T47D (cell line): ENCODE data around the gene DNAJC4.

Source experiments
- DNase-seq, 2 experiments: peaks; one replicate each; pipeline versions ENCODE4 v3.0.0 to v3.0.0-alpha.2; 2011 to 2012; ENCODE audit warnings: low read depth in 1 of 2, low spot score in 1 of 2
- JUND ChIP-seq: IDR thresholded peaks from 2 replicates; pipeline ENCODE4 v1.6.1; 2012; ENCODE audit warnings: low read depth
- in situ Hi-C: cut with HindIII; loops from 2 replicates; pipeline ENCODE4 v1.10.0; 2016; ENCODE audit warnings: low sequenced_read_pairs, low pct_unique_long_range_greater_than_20kb

Gene DNAJC4

DNA sequence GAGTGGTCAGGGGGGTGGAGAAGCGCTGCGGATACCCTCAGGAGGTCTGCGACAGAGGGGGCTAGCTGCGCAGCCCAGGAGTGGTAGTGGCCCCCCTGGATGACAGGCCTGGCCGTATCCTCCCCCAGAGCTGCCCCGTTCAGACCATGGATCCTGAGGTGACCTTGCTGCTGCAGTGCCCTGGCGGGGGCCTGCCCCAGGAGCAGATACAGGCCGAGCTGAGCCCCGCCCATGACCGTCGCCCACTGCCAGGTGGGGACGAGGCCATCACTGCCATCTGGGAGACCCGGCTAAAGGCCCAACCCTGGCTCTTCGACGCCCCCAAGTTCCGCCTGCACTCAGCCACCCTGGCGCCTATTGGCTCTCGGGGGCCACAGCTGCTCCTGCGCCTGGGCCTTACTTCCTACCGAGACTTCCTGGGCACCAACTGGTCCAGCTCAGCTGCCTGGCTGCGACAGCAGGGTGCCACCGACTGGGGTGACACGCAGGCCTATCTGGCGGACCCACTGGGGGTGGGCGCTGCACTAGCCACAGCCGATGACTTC, 3.8 kb upstream of the DNAJC4 start:
- no peak for DNase-seq

DNA sequence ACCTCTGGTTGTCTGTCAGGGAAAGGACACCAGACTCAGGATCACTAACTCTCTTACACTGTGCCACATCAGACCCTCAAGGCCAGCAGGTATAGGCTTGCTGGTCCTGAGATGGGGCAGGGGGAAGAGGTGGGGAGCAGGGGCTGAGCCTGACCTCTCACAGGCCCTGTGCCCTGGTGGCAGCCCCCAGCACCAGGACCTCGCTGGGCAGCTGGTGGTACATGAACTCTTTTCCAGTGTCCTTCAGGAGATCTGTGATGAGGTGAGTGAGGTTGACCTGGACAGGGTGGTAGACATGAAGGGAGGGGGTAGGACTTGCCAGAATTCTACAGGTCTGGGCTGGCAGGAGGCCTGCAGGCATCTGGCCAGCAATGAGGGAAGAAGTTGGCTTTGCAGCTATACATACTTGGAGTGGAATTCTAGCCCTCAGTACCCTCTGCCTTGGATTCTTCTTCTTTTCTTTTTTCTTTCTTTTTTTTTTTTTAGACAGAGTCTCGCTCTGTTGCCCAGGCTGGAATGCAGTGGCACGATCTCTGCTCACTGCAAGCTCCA, 2.9 kb upstream of the DNAJC4 start:
- in situ Hi-C loops, result no loop called here
- peak in 1 of 2 experiments; percentile 48 for DNase-seq
- no peak for TF ChIP-seq JUND

More for the DNA sequence above, 3.8 kb upstream of the DNAJC4 start:
- in situ Hi-C loops, result no loop called here
- no peak for TF ChIP-seq JUND

DNA sequence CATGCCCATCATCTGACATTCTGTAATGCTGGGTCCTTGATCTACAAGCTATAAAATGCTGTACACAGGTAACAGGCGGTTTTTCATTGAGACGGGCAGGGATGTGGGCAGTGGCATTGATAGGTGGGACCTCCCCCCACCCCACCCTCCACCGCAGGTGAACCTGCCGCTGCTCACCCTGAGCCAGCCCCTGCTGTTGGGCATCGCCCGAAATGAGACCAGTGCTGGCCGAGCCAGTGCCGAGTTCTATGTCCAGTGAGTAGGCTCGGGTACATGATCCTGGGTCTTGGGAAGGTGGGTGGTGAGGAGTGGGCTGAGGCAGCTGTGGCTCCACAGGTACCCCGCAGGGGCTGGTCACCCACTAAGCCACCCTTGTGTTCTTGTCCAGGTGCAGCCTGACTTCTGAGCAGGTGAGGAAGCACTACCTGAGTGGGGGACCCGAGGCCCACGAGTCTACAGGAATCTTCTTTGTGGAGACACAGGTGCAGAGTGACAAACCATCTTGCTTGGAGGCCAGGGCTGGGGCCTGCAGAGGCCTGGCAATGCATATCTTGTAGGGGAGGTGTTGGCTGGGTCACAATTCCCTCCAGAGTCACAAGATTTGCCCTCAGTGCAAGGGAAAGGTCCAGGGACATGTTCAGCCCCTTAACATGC, 1.1 kb upstream of the DNAJC4 start:
- no peak for TF ChIP-seq JUND
- in situ Hi-C loops, result no loop called here
- no peak for DNase-seq

DNA sequence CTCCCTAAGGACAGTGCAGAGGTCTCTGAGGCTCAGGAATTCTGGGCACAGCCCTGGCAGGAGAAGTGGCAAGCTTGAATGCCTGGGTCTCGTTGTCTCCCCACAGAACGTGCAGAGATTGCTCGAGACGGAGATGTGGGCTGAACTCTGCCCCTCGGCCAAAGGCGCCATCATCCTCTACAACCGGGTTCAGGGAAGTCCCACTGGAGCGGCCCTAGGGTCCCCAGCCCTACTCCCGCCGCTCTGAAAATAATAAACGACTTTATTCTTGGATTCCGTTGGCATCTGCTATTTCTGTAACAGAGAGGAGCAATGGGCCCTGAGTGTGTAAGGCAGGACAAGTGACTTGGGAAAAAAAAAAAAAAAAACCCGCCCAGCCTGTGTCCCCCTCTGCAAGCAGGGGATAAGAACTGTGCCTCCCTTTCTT, 591 bp upstream of the DNAJC4 start:
- in situ Hi-C loops, result no loop called here
- no peak for TF ChIP-seq JUND
- DNase-seq, result no peak

DNA sequence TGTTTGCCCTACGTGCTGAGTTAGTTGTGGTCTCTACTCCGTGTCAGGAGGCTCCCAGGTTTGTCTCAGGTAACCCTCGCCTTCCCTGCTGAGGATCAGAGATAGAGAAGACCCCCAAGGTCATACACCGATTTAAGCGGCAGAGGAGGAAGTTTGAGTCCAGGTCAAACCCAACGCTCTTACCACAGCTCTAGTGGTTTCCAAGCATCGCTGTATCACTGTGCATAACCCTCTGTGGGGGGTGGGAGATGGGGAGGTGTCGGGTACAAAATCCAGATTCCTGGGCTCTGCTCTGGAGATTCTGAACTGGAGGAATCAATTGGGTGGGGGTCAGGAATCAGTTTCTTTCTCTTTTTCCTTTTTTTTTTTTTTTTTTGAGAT, 627 bp downstream of the DNAJC4 start:
- in situ Hi-C loops, result no loop called here
- no peak for DNase-seq
- no peak for TF ChIP-seq JUND

DNA sequence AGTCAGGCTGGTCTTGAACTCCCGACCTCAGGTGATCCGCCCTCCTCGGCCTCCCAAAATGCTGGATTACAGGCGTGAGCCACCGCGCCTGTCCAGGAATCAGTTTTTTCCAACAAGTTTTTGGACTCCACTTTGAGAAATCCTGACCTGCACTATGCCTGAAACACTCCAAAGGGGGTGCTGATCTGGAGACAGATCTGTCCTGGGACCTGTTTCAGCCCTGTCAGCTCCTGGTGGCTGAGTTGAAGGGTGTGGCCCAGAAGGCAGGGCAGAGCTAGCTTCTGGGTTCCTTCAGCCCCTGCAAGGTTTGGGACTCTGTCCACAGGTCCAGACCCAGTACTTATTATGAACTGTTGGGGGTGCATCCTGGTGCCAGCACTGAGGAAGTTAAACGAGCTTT, 1.2 kb downstream of the DNAJC4 start:
- TF ChIP-seq JUND, result no peak
- DNase-seq, result no peak
- in situ Hi-C loops, result no loop called here

DNA sequence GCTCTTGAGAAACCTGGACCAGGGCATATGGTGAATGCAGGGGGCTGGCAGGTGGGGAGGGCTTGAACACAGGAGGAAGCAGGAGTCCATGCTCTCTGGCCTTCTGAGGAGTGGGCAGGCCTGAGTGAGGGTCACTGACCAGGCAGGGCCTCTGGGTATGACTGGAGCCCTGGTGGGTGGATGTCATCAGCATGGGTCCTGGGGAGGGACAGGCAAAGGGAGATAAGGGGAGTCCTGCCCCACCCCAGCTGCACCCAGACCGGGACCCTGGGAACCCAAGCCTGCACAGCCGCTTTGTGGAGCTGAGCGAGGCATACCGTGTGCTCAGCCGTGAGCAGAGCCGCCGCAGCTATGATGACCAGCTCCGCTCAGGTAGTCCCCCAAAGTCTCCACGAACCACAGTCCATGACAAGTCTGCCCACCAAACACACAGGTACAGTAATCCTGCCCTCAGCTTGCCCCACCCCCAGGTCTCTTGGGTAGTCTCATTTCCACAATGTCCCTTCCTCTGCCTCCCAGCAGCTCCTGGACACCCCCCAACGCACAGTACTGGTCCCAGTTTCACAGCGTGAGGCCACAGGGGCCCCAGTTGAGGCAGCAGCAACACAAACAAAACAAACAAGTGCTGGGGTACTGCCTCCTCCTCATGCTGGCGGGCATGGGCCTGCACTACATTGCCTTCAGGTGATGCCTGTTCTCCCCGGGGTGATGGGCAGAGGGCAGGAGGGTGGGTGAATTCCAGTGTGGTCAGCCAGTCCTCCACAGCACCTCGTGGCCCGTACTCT, 2.0 kb downstream of the DNAJC4 start:
- TF ChIP-seq JUND, result no peak
- in situ Hi-C loops, result no loop called here
- no peak for DNase-seq

DNA sequence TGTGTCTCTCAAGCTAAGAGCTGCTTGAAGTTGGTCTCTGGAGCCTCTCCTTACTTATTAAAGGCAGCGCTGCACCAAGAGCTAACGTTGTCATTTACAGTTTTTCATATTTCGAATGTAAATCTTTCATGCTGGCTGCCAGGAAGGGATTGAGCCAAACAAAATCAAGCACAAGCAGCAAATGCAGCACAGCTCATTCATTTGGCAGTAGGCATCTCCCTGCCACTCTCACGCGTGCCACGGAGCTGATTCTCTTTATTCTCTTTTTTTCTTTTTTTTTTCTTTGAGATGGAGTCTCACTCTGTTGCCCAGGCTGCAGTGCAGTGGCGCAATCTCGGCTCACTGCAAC, 2.6 kb downstream of the DNAJC4 start:
- no peak for DNase-seq
- no peak for TF ChIP-seq JUND
- in situ Hi-C loops, result no loop called here

DNA sequence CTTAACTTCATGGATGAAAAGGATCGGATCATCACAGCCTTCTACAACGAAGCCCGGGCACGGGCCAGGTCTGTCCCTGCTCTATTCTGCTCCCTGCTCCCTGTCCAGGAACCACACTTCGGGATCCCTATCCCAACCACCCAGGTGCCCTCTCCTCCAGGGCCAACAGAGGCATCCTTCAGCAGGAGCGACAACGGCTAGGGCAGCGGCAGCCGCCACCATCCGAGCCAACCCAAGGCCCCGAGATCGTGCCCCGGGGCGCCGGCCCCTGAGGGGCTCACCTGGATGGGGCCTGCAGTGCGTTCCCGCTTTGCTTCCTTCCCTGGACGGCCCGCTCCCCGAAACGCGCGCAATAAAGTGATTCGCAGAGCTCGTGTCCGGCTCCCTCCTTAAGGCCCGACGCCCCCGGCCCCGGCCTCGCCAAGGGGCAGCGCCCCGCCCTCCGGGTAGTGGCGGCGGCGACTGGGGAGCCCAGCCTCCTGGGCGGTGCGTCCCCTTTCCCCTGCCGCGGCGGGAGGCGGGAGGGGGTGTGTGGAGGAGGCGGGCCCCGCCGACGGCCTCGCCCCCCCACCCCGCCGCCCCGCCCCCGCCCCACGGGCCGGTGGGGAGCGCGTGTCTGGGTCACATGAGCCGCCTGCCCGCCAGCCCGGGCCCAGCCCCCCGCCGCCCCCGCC, 3.7 kb downstream of the DNAJC4 start, which contains the start of gene VEGFB:
Gene VEGFB (plus strand): TSS at position 672 of the 674 bp plus-strand sequence. CDS start 250 bp downstream, outside the sequence.
- in situ Hi-C loops, result no loop called here
- peak; percentile 67 to 81 for DNase-seq
- no peak for TF ChIP-seq JUND

DNA sequence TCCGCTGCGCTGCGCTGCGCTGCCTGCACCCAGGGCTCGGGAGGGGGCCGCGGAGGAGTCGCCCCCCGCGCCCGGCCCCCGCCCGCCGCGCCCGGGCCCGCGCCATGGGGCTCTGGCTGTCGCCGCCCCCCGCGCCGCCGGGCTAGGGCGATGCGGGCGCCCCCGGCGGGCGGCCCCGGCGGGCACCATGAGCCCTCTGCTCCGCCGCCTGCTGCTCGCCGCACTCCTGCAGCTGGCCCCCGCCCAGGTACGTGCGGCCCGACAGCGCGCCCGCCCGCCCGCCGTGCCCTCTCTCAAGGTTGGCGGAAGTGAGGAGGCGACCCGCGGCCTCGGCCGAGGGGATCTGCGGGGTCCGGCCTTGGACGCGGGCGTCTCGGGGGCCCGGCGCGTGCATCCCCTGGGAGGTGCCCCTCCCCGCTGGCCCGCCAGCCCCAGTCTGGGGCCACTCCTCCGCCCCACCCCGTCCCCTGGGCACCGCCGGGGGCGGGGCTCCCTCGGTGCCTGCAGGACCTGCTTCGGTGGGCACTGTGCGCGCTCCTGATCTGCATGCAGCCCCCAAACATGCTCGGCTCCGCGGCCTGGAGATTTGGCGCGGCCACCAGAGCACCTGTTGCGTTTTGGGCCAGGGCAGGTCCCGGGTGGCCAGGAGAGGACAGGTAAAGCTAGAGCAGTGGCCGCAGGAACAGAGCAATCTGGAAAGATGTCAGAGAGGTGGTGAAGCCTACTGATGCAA, 4.5 kb downstream of the DNAJC4 start:
- DNase-seq, result peak in 1 of 2 experiments; percentile 52
- TF ChIP-seq JUND, result no peak
- in situ Hi-C loops, result no loop called here

DNA sequence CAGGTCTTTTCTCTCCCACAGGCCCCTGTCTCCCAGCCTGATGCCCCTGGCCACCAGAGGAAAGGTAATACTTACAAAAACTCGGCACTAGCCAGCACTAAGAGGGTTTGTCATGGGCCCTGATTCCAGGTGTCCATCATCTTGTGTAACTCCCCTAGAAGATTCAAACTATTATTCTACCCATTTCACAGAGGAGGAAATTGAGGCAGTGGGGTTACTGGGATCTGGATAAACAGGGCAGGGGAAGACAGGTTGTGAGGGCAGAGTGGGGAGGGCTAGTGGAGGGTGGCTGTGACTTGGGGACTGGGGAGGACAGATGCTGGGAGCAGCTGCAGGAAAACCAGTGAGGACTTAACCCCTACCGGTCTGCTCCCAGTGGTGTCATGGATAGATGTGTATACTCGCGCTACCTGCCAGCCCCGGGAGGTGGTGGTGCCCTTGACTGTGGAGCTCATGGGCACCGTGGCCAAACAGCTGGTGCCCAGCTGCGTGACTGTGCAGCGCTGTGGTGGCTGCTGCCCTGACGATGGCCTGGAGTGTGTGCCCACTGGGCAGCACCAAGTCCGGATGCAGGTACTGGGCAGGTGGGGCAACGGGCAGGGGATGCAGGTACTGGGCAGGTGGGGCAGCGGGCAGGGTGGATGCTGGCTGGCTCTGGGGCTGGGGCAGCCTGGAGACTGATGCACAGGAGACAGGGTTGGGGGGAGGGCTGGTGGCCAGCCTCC, 5.3 kb downstream of the DNAJC4 start:
- TF ChIP-seq JUND, result no peak
- in situ Hi-C loops, result no loop called here
- DNase-seq, result no peak
